ENCODE results near the gene GDF2. TPM values are rescaled to one million over a fixed set of nuclear protein-coding genes. Genes with fewer than 3 reads are reported as not detected.

GDF2 gene
- total RNA-seq, 1 experiment from 2014 or later: not detected

GRCh38 chr10:47286116-47286505 is 36.1 kb upstream of the GDF2 start:
- no TSS peak for BruUV-seq (replicated peaks)
- Histone ChIP-seq H3K9me3 (no peaks in the 10 kb centered on the region), H3K4me1 (no peaks in the 10 kb centered on the region), H3K36me3 (ENCODE audit: control insufficient read depth, insufficient read depth, low read length) (no peaks in the 10 kb centered on the region), H3K4me3 (ENCODE audit: low read depth, low read length) (no peak overlapping the region), H3K27me3 (replicated peaks; ENCODE audit: control insufficient read depth, insufficient read depth, low read length) (peaks cover 1% of the 10 kb centered on the region; the same call in 1 of the 2 replicates)
- Mint-ChIP-seq H3K36me3 (ENCODE audit: insufficient read depth, unreplicated experiment) (no peaks in the 10 kb centered on the region), H3K27me3 (ENCODE audit: insufficient read depth, unreplicated experiment) (peaks cover 38% of the 10 kb centered on the region), H3K4me3 (ENCODE audit: unreplicated experiment) (no peak overlapping the region), H3K27ac (ENCODE audit: unreplicated experiment) (no peak overlapping the region), H3K9me3 (ENCODE audit: unreplicated experiment) (no peaks in the 10 kb centered on the region), H3K4me1 (ENCODE audit: low read depth, unreplicated experiment) (no peaks in the 10 kb centered on the region)
- CTCF ChIA-PET: interaction anchor here (0.9 to 1.7 kb wide), 2 partner anchors 25 to 262 kb away, joined by 3 to 4 read pairs; no protein-coding TSS in a partner anchor
- intact Hi-C loops (cut with micrococcal nuclease; ENCODE audit: unreplicated experiment): no loop called here
- TF ChIP-seq CTCF (IDR thresholded peaks at IDR 0.05; ENCODE audit: insufficient read depth in 1 of 2, low read depth in 1 of 2, low read length in 1 of 2, severe bottlenecking in 1 of 2, unreplicated experiment in 1 of 2): no peak
- no peak for DNase-seq
- POLR2A ChIA-PET: no interaction called here

- Mint-ChIP-seq H3K4me1 (ENCODE audit: low read depth, unreplicated experiment) (no peaks in the 10 kb centered on the region), H3K4me3 (ENCODE audit: unreplicated experiment) (no peak overlapping the region), H3K9me3 (ENCODE audit: unreplicated experiment) (no peaks in the 10 kb centered on the region), H3K36me3 (ENCODE audit: insufficient read depth, unreplicated experiment) (no peaks in the 10 kb centered on the region), H3K27ac (ENCODE audit: unreplicated experiment) (no peak overlapping the region), H3K27me3 (ENCODE audit: insufficient read depth, unreplicated experiment) (peaks cover 34% of the 10 kb centered on the region)
- H3K4me1 ChIP-seq: no peaks in the 10 kb centered on the region
- H3K9me3 ChIP-seq: no peaks in the 10 kb centered on the region
- DNase-seq: no peak
- peaks cover 1% of the 10 kb centered on the region; the same call in 1 of the 2 replicates for H3K27me3 ChIP-seq (replicated peaks; ENCODE audit: control insufficient read depth, insufficient read depth, low read length)
- no TSS peak for BruUV-seq (replicated peaks)
- CTCF ChIA-PET: interaction anchor here (0.9 to 1.7 kb wide), 2 partner anchors 25 to 262 kb away, joined by 3 to 4 read pairs; no protein-coding TSS in a partner anchor
- POLR2A ChIA-PET: no interaction called here
- no peak overlapping the region for H3K4me3 ChIP-seq (ENCODE audit: low read depth, low read length)
- TF ChIP-seq CTCF (IDR thresholded peaks at IDR 0.05; ENCODE audit: insufficient read depth in 1 of 2, low read depth in 1 of 2, low read length in 1 of 2, severe bottlenecking in 1 of 2, unreplicated experiment in 1 of 2): no peak
- intact Hi-C loops (cut with micrococcal nuclease; ENCODE audit: unreplicated experiment): no loop called here
- no peaks in the 10 kb centered on the region for H3K36me3 ChIP-seq (ENCODE audit: control insufficient read depth, insufficient read depth, low read length)
Observed at GRCh38 chr10:47286591-47287315, 35.5 kb upstream of the GDF2 start.

GRCh38 chr10:47287365-47287802 is 34.9 kb upstream of the GDF2 start:
- no peaks in the 10 kb centered on the region for H3K9me3 Mint-ChIP-seq (ENCODE audit: unreplicated experiment)
- H3K4me1 ChIP-seq: no peaks in the 10 kb centered on the region
- no peak for DNase-seq

More at GRCh38 chr10:47287365-47287802, 34.9 kb upstream of the GDF2 start:
- Mint-ChIP-seq H3K27me3 (ENCODE audit: insufficient read depth, unreplicated experiment) (peaks cover 36% of the 10 kb centered on the region), H3K4me1 (ENCODE audit: low read depth, unreplicated experiment) (no peaks in the 10 kb centered on the region), H3K4me3 (ENCODE audit: unreplicated experiment) (no peak overlapping the region), H3K27ac (ENCODE audit: unreplicated experiment) (no peak overlapping the region), H3K36me3 (ENCODE audit: insufficient read depth, unreplicated experiment) (no peaks in the 10 kb centered on the region)
- no peaks in the 10 kb centered on the region for H3K36me3 ChIP-seq (ENCODE audit: control insufficient read depth, insufficient read depth, low read length)
- no peak for TF ChIP-seq CTCF (IDR thresholded peaks at IDR 0.05; ENCODE audit: insufficient read depth in 1 of 2, low read depth in 1 of 2, low read length in 1 of 2, severe bottlenecking in 1 of 2, unreplicated experiment in 1 of 2)
- no peak overlapping the region for H3K4me3 ChIP-seq (ENCODE audit: low read depth, low read length)
- H3K9me3 ChIP-seq: no peaks in the 10 kb centered on the region
- intact Hi-C loops (cut with micrococcal nuclease; ENCODE audit: unreplicated experiment): no loop called here
- BruUV-seq (replicated peaks): no TSS peak
- peaks cover 1% of the 10 kb centered on the region; the same call in 1 of the 2 replicates for H3K27me3 ChIP-seq (replicated peaks; ENCODE audit: control insufficient read depth, insufficient read depth, low read length)
- POLR2A ChIA-PET: no interaction called here
- CTCF ChIA-PET: interaction anchor here (1.7 kb wide), 1 partner anchor 24 kb away, joined by 4 read pairs; no protein-coding TSS in a partner anchor
